ENCODE data around the gene NDUFA3. TPM values are rescaled to one million over a fixed set of nuclear protein-coding genes. Genes with fewer than 3 reads are reported as not detected.
"Not testable (repeated sequence)": the region's sequence is repeated elsewhere in the genome, so short reads cannot be mapped to it uniquely, and the experiment has no call there.

The NDUFA3 gene
- polyA plus RNA-seq, 3 donors, result 46.4 to 396 (median 333) TPM

- no peak overlapping the region for H2AFZ ChIP-seq (ENCODE audit: insufficient read depth, low read depth, low read length, poor library complexity, severe bottlenecking)
Measured at GRCh38 chr19:54095136-54095858, 7.4 kb upstream of the NDUFA3 start.

GRCh38 chr19:54095859-54096616, 6.6 kb upstream of the NDUFA3 start:
- peaks cover 31% of the 10 kb centered on the region for H4K20me1 ChIP-seq (ENCODE audit: insufficient read depth, low read length)
- peaks cover 8 to 16% of the 10 kb centered on the region in 2 donors for H3K36me3 ChIP-seq (replicated peaks in 1 of 2; ENCODE audit: control insufficient read depth in 1 of 2, insufficient read depth in 2 of 2, low read length in 2 of 2)
- not testable (repeated sequence) for H3K27me3 ChIP-seq (ENCODE audit: control insufficient read depth in 2 of 2, insufficient read depth in 2 of 2, low read length in 2 of 2); H3K9me3 ChIP-seq (replicated peaks in 1 of 2; ENCODE audit: control insufficient read depth in 1 of 2, insufficient read depth in 1 of 2, low read length in 2 of 2); H3K27me3 Mint-ChIP-seq (ENCODE audit: low read depth in 3 of 3)
- peaks cover 0 to 13% (median 5%) of the 10 kb centered on the region in 7 donors for H3K9me3 Mint-ChIP-seq
- intact Hi-C loops (cut with micrococcal nuclease), result loop anchor here in 1 of 2 donors (10.0 kb wide), 1 partner anchor 51 kb away; no protein-coding TSS in a partner anchor
- peaks cover 18 to 35% of the 10 kb centered on the region in 2 donors for H3K36me3 Mint-ChIP-seq
- 2% methylated on average over 46 of the region's 46 CpGs for WGBS (ENCODE audit: insufficient coverage)
- H3K27ac ChIP-seq (ENCODE audit: low read depth in 1 of 2, low read length in 2 of 2), result peak overlapping the region in 1 of 2 donors; percentile 80
- peak overlapping the region; percentile 72 for H3K4me2 ChIP-seq (replicated peaks; ENCODE audit: extremely low read depth, low read length, poor library complexity, severe bottlenecking)
- H3K79me2 ChIP-seq (ENCODE audit: insufficient read depth, low read length), result peaks cover 57% of the 10 kb centered on the region
- peak overlapping the region; percentile 64 for H2AFZ ChIP-seq (ENCODE audit: insufficient read depth, low read depth, low read length, poor library complexity, severe bottlenecking)
- H3K9ac ChIP-seq (ENCODE audit: insufficient read depth, low read length, poor library complexity, severe bottlenecking), result peak overlapping the region; percentile 66
- peaks cover 53% of the 10 kb centered on the region for H3K4me1 Mint-ChIP-seq
- H3K4me3 Mint-ChIP-seq, result peak overlapping the region; percentile 81 to 96
- DNase-seq, result peak; percentile 35 to 51 (median 46)
- H3K4me1 ChIP-seq (ENCODE audit: control insufficient read depth in 1 of 2, insufficient read depth in 2 of 2, low read length in 2 of 2), result peaks cover 62 to 69% of the 10 kb centered on the region in 2 donors
- H3K27ac Mint-ChIP-seq, result peak overlapping the region in 6 of 7 donors; percentile 76 to 94 (median 90)
- peak overlapping the region; percentile 17 to 92 (median 26) for H3K4me3 ChIP-seq (replicated peaks in 1 of 3; ENCODE audit: low read depth in 2 of 3, low read length in 3 of 3)

More at GRCh38 chr19:54095136-54095858, 7.4 kb upstream of the NDUFA3 start:
- no peaks in the 10 kb centered on the region for H3K27me3 ChIP-seq (ENCODE audit: control insufficient read depth in 2 of 2, insufficient read depth in 2 of 2, low read length in 2 of 2)
- no peak overlapping the region for H3K27ac ChIP-seq (ENCODE audit: low read depth in 1 of 2, low read length in 2 of 2)
- Mint-ChIP-seq H3K4me1 (peaks cover 46% of the 10 kb centered on the region), H3K27me3 (ENCODE audit: low read depth in 3 of 3) (peaks cover 0 to 11% (median 8%) of the 10 kb centered on the region in 3 donors), H3K27ac (no peak overlapping the region), H3K9me3 (peaks cover 0 to 13% (median 7%) of the 10 kb centered on the region in 7 donors), H3K36me3 (peaks cover 18 to 35% of the 10 kb centered on the region in 2 donors), H3K4me3 (peak overlapping the region in 1 of 2 donors; percentile 92)
- H3K4me2 ChIP-seq (replicated peaks; ENCODE audit: extremely low read depth, low read length, poor library complexity, severe bottlenecking), result peak overlapping the region; percentile 72
- no peak for TF ChIP-seq CTCF (IDR thresholded peaks at IDR 0.05)
- peaks cover 5 to 9% of the 10 kb centered on the region in 2 donors for H3K9me3 ChIP-seq (replicated peaks in 1 of 2; ENCODE audit: control insufficient read depth in 1 of 2, insufficient read depth in 1 of 2, low read length in 2 of 2)
- 72% methylated on average over 22 of the region's 22 CpGs for WGBS (ENCODE audit: insufficient coverage)
- H3K79me2 ChIP-seq (ENCODE audit: insufficient read depth, low read length), result peaks cover 49% of the 10 kb centered on the region
- intact Hi-C loops (cut with micrococcal nuclease), result loop anchor here in 1 of 2 donors (10.0 kb wide), 1 partner anchor 50 kb away; no protein-coding TSS in a partner anchor
- DNase-seq, result no peak
- H3K4me1 ChIP-seq (ENCODE audit: control insufficient read depth in 1 of 2, insufficient read depth in 2 of 2, low read length in 2 of 2), result peaks cover 56 to 62% of the 10 kb centered on the region in 2 donors
- H3K4me3 ChIP-seq (replicated peaks in 1 of 3; ENCODE audit: low read depth in 2 of 3, low read length in 3 of 3), result peak overlapping the region in 1 of 3 experiments; percentile 92
- peaks cover 31% of the 10 kb centered on the region for H4K20me1 ChIP-seq (ENCODE audit: insufficient read depth, low read length)
- H3K9ac ChIP-seq (ENCODE audit: insufficient read depth, low read length, poor library complexity, severe bottlenecking), result no peak overlapping the region
- H3K36me3 ChIP-seq (replicated peaks in 1 of 2; ENCODE audit: control insufficient read depth in 1 of 2, insufficient read depth in 2 of 2, low read length in 2 of 2), result peaks cover 8 to 16% of the 10 kb centered on the region in 2 donors
